Kasumi-1 (cell line): ENCODE data around the gene KCNS3.
A peak's percentile ranks its signal among the peaks of the same experiment; 100 is the strongest.

Experiments
- DNase-seq, 2 experiments: peaks; one replicate each; lab custom pipeline; 2025; lab: John Stamatoyannopoulos, UW

KCNS3 gene

DNA sequence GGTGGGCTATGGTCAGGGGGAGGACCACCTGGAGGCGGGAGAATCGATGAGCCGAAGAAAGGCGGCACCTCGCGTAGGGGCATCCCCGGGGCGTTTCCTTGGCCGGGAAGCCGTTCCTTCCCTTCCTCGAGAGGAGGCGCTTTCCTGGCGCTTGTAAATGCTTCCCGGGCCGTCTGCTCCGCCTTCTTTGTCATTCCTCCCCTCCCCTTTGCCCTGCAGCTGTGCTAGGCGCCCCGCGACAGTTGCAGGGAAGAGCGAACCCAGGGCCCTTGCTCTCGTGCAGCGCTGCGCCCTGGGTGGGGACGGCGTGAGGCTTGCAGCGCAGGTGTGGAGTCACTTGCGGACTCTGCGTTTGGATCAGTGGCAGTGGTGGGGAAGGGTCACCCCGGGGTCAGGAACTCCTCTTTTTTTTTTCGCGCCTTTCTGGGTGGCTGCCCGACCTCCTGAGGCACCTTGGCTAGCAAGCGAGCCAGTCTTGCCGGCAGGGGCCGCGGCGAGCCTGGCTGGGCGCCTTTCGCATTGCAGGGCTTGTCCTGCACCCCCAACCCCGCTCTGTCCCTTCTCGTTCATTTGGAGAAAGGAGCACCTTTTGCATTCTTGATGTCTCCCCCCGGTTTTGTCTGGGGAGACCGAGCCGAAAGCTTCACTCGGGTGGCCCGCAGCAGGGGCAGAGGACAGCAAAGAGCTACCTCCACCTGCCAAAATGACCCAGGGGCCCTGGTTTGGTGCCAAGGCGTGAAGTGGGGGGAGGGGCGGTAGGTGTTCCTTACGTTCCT lies 858 bp downstream of the KCNS3 start:
- no peak for DNase-seq

DNA sequence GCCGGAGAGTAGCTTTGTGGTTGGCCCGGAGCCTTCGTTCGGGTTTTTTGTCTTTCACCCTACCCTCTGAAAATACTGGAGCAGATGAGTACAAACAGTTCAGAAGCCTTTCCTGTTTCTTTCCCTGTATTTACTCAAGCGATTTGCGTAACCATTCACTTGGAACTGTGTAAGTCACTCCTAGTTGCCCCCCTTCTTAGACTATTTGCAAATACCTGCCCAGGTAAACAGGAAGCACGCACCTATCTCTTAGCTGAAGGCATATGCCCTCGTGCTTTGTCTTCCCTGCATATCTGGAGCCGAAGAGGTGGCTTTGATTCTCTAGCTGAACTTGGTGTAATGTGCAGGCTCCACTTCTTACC lies 1.4 kb downstream of the KCNS3 start:
- no peak for DNase-seq

DNA sequence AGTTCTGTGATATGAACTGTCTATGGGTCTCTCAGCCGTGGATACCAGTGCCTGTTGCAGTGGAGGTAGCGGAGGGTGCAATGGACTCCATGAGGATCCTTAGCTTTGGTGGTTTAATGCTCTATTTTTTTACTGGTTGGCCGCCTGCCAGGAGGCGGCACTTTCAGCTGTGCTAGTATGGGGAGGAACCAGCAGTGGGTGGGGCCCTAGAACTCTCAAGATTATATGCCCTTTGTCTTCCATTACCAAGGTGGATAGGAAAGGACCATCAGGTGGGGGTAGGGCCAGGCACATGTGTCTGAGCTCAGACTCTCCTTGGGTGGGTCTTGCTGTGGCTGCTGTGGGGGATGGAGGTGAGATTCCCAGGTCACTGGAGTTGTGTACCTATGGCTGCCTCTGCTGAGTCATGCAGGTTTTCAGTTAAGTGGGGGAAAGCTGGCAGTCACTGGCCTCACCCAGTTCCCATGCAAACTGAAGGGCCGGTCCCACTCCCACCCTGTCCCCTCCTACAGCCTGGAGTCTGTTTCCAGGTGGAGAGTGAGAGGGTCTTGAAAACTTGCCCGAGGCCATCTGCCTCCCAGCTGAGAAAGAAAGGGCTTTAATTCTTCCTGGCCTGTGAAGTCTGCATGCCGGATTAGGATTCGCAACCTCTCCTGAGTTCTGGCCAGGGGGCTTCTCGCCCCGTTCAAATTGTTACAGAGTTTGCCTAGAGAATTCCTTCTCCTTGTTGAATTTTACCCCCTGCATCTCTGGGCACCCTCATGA lies 14.5 kb downstream of the KCNS3 start:
- DNase-seq, result no peak

DNA sequence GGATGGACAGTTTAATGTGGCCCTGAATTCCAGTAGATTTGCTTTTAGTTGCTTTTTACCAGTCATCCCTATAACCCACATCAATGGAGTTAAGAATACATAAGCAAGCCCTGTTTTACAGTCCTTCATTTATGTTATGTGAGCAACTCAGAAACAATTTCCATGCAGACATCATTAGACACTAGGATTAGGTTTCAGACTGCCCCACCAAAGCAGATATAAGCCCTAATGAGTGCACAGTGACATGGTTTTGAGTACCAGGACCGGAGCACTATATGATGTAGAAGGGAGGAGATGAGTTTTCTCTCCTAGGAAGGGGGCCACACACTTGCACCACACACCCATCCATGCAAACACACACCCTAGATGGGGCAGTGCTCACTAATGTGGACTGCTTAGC lies 15.5 kb downstream of the KCNS3 start:
- no peak for DNase-seq

DNA sequence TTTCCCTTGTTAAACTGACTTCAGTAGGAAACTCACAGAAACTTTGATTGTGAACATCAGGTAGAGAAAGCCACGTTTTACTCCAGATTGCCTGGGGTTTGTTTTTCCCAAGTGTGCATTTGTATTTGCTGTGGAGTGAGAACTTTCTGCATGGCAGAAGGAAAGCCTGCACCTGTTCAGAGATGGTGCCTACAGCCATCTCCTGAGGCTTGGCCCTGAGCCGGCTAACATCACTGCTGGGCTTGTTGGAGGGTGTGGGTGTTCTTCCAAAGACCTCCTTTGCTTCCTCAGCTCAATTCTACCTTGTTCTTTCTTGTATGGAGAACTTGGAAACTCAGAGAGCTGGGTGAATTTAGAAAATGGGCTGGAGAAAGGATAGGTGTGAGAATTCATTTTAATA lies 16.1 kb downstream of the KCNS3 start:
- no peak for DNase-seq

DNA sequence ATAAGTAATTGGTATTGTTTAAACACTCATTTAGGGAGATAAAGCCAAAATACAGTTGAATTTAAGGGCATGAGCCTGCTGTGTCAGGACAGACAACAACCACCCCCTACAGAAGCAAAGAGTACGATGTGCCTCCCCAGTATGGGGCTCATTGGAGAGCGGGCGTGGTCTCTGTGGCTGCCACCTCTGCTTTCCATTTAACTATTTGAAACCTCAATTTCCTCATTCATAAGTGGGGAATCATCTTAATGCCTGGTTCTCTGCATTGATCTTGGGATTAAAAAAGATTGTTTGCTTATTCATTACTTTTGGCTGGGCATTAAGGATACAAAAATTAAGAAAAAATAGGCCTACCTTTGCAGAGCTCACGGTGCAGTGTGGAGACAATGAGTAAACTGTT lies 21.4 kb downstream of the KCNS3 start:
- no peak for DNase-seq

DNA sequence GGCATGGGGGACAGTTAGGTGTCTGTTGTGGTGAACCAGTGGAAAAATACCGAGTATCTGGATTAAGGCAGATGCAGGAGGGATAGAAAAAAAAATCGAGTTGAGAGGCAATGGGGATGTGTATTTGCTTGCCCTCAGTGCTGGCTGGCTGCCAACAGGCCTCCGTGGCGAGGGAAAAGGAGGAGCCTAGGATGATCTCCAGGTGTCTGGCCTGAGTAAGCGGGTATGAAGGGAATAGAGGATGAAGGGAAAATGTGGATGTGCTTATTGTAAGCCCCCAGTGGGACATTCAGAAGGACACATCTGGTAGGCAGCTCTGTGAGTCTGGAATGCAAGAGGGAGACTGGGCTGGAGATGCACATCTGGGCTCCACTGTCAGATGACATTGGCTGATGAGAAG lies 22.8 kb downstream of the KCNS3 start:
- DNase-seq, result no peak

DNA sequence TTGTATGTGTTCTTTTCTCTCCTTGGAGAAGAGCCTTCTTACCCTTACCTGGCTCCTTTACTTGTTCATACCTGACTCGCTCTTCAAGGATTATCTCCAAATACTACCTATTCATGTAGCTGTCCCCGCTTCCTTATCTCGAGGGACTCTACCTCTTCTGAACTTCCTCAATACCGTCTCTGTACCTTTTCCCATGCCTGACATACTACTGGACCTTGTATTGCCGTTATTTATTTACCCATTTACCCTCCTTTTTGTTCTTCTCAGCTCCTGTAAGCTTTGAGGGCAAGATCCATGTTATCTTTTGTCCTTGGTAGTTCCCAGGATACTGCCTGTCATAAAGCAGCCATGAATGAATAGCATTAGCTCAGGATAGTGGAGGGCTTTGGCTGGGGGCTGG lies 32.5 kb downstream of the KCNS3 start:
- DNase-seq, result no peak

DNA sequence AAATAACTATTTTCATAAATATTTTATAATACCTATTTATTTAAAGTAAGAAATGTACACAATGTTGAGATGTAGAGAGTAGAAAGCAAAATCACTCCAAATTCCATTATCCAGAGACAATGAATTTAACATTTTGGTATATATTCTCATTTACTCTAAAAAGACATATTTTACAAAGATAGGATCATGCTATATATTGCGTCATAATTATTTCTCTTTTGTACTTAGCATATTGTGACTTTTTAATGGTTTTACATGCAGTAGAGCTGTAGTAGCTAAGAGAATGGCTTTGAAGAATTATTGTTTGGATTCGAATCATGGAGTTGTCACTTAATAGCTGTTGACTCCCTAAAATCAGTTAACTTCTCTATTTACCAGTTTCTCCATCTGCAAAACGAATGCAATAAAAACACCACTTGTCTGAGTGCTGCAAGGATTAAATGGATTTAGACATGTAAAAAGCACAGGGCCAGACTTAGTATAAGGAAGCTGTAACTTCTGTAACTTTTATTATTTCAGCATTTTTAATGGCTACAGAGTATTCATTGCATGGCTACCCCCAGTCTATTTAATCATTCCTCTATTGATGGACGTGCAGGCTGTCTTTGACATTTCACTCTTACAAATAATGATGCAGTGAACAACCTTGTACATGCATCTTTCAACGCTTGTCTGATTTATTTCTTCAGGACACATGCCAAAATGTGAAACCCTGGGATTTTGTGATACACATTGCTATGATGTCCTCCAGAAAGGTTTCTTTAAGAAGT lies 33.2 kb downstream of the KCNS3 start:
- DNase-seq, result no peak

DNA sequence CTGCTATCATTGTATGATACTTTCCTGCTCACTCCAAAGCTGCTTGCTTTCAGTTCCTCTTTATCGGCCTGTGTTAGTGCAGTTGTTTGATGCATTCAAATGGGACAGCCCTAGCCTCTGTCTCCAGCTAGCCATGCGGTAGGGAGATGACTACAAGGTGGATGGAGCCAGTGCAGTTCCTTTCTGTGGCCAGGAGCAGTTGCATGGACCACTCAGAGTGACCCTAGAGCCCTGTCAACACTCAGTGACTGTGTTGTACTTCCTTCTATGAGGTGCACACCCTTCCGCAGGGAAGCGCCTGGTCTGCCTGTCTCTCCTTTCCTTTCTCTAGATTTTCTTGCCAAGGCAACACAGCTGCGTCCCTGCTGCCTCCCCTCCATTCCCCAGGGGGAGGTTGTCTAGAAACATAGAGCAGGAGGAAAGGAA lies 33.8 kb downstream of the KCNS3 start:
- peak in 1 of 2 experiments; percentile 11 for DNase-seq

DNA sequence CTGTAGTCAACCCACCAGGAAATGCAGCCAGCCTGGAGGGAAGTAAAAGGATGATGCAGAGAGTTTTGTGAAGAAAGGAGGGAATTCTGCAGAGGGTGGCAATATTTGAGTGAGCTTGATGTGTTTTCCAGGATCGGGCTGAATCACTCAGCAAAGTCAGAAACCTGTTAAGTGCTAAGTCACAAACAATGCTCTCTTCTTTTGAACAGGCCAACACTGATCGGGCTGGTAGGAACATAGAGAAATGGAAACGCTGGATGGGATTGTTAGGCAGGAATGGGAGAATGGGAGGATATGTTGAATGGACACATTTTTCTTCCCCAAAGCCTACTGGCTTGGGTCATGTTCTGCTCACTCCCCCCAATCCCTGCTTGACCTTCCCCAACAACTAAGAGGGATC lies 36.6 kb downstream of the KCNS3 start:
- DNase-seq, result no peak

DNA sequence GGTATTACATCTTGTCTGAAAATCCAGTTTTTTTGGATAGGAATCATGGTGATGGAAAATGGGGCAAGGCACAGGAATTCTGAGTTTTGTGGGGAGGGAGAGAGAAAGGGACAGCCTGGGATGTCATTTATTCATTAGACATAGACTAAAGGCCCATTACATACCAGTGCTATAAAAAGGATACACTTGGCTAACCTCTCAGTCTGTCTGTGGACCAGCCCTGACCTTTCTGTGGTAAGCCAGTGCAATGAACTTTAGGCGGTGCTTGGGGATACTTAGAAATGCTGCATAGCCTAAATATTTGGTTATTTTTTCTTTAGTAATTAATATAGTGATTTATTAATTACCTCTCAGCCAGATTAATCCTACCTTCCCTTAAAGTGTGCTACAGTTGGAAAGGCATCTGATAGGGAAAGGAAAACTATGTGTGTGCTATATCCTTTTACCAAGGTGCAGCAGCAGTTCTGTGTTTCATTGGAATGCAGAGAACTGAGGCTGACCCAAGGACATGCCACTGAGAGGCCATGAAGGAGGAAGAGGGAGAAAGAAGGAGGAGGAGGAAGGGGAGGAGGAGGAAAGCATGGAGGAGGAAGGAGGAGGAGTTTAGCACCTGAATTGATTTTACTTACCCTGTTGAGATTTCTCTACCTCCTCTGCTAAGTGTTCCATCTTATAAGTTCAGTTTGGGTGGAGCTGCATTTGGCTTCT lies 37.5 kb downstream of the KCNS3 start:
- no peak for DNase-seq

DNA sequence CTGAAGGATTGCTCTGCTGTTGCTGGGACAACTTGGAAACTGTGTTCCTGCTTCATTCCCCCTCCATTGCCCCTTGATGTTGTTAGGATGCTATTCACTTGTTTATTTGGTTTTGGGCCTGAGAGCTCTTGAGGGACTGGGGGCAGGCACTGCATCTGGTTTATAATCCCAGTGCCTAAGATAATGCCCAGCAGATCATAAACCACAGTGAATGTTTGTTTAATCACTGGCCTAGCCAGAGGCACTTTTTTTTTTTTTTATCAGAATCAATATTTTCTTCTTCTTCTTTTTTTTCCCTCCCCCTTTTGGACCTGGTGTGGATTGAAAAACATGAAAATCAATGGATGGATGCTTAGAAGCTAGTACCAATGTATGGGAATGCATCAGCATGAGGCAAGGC lies 38.1 kb downstream of the KCNS3 start:
- DNase-seq, result no peak

DNA sequence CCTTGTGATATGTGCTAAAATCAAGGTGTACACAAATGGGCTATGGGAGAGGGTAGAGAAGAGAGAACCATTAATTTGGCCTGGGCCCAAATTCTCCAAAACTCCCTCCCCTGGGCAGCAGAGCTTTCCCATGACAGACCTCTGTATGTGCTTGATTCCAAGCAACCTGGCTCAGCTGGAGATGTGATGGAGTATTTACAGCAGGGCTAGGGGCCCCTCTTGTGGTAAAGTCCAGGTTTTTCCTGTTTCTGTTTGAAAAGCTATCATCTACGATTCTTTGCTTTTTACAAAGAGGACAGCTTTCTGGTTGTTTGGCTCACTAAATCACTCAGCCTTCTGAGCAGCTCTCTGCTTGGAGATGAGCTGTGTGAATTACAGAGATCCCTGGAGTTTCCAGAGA lies 40.3 kb downstream of the KCNS3 start:
- peak; percentile 53 to 59 for DNase-seq

DNA sequence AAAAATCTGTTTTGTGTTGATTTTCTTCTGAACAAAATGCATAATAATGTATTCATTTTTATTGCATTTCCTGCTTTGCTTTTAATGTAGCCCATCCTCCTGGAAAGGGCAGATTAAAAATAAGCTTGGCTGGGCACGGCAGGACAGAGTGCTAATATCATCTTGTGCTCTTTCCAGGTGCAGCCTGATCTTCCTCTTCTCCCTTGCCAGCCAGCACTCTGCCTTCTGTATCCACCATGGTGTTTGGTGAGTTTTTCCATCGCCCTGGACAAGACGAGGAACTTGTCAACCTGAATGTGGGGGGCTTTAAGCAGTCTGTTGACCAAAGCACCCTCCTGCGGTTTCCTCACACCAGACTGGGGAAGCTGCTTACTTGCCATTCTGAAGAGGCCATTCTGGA lies 52.3 kb downstream of the KCNS3 start:
- no peak for DNase-seq

DNA sequence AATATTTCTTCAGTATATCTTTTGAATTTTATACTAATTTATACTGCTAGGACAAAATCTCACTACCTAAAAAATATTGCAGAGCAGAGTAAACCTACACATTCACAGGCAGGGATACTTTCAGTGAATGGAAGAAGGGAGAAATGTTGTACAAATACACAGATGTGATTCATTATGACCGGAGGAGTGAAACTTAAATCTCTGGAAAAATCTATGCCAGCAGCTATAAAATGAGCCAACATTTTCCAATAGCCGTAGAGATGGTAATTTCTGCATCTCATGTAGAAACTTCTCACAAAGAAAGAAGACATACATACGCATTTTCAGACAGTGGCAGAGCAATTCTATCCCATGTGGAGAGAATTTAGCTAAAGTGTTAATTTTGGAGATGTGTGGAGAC lies 54.8 kb downstream of the KCNS3 start:
- no peak for DNase-seq

DNA sequence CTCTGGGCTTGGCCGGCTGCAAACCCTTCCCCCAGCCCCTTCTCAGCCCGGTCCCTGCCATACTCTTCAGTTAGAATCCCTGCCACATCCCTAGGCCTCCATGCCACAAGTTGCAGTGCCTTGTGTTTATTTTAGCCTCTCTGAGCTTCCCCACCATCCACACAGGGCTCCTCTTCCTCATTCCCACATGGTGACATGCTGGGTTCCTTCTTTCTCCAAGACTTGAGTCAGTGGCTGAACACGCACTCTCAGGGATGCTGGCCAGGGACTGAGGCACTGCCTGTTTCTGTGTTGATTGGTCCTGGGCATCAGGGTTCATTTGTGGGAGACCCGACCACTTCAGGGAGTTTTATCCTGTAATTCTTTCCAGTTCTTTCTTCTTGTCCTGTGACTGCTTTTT lies 56.3 kb downstream of the KCNS3 start:
- DNase-seq, result no peak

DNA sequence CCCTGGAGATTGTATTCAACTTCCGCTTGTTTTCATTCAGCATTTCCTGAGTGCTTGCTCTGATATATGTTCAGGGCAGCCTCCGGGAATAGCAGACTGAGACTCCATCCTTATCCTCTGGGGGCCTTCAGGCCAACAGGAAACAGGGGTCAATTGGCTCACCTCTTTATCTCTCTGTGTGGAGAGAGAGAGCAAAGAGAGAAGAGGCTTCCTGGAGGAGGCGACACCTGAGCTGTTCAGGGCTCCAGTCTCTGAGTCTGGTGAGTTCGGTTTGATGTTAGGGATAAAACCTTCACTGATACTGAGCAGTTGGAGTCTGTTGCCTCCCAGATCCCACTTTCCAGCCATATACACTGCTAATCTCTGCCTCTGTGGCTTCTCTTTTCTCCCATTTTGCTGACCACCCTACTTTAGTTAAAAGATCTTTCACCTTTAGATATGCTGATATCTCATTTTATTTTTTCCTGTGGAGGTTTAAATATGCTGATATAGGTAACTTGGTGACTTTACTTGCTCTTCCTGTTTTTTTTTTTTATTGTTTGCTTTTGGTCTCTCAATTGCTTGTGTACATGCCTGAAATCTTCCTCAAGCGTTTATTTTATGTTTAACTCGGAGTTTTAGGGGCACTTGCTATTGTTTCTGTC lies 56.9 kb downstream of the KCNS3 start:
- DNase-seq, result no peak

DNA sequence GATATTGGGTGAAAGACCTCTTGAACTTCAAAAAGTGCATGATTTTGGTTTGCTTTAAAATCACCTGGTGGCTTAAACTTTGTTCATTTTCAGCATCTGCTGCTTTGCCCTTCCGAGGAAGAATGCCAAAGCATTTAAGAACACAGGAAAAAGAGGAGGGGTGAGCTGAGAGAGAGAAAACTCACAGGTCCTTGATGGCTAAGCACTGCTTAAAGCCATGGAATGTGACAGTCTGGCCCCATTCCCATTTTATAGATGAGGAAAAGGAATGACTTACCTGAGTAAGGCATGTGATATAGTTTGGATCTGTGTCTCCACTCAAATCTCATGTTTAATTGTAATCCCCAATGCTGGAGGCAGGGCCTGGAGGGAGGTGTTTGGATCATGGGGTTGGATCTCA lies 58.1 kb downstream of the KCNS3 start:
- no peak for DNase-seq

DNA sequence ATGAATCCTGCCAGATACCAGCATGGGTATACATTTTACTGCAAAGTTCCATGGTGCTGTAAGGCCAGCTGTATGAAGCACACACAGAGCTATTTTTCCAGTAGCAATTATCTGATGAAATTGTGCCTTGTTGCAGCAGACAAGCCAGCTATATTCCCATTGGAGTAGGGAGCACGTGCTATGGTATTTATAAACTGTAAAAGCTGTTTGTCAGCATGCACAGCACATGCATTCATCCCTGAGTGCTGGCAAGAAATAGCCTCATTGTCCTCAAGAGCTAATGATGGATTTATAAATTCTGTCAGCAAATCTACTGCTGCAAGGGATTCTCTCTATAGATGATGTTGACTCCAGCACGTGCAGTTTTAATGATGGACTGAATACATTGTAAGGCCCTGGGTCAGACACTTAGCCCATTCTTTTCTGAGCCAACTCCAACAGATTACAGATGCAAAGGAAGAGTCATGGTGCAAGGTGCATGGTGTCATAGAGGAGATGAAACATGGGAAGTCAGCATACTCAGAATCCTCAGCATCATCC lies 61.7 kb downstream of the KCNS3 start:
- DNase-seq, result no peak

DNA sequence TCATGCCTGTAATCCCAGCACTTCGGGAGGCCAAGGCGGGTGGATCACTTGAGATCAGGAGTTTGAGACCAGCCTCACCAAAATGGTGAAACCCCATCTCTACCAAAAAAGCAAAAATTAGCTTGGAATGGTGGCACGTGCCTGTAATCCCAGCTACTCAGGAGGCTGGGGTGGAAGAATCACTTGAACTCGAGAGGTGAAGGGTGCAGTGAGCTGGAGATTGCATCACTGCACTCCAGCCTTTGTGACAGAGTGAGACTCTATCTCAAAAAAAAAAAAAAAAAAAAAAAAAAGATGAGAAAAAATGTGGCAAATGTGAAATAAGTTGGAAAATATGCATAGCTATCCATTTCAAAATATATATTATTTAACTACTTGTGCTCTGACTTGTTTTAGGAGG lies 65.0 kb downstream of the KCNS3 start:
- DNase-seq, result no peak

DNA sequence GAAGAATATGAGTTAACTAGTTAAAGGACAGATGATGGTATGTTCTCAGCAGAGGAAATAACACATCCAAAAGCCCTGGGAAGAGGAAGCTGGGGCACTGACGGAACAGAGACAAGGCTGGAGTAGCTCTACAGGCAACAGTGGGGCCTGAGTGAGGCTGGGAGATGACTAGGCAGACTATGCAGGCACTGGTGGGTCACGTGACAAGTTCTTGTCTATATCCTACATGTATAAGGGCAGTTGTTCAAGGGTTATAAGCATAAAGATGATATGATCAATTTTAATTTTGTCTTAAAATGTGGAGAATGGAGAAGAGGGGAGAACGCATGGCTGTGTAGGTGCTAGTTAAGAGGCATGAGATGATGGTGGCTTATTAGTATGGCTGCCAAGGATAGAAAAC lies 68.6 kb downstream of the KCNS3 start:
- no peak for DNase-seq
